IgD-negative memory B cell (primary cell): ENCODE results near the gene SURF6. TPM values are rescaled to one million over a fixed set of nuclear protein-coding genes. Genes with fewer than 3 reads are reported as not detected.

Experiments
- H3K27ac Mint-ChIP-seq, 3 donors: one replicate each; pipeline ENCODE4 v1.8.0; 2020 to 2022; ENCODE audit warnings: mild to moderate bottlenecking in 3 of 3, mixed read lengths in 3 of 3, moderate library complexity in 1 of 3
- H3K27me3 Mint-ChIP-seq: one replicate; pipeline ENCODE4 v1.8.0; 2021; ENCODE audit warnings: mixed read lengths
- H3K36me3 Mint-ChIP-seq: one replicate; pipeline ENCODE4 v1.8.0; 2020; ENCODE audit warnings: mild to moderate bottlenecking, mixed read lengths
- H3K4me1 Mint-ChIP-seq, 3 donors: one replicate each; pipeline ENCODE4 v1.8.0; 2020 to 2022; ENCODE audit warnings: mixed read lengths in 3 of 3, mild to moderate bottlenecking in 1 of 3
- H3K4me3 Mint-ChIP-seq, 4 donors: one replicate each; pipeline ENCODE4 v1.8.0; 2020 to 2022; ENCODE audit warnings: mild to moderate bottlenecking in 4 of 4, mixed read lengths in 4 of 4, moderate library complexity in 3 of 4
- H3K9me3 Mint-ChIP-seq, 3 donors: one replicate each; pipeline ENCODE4 v1.8.0; 2020 to 2021; ENCODE audit warnings: mixed read lengths in 3 of 3, mild to moderate bottlenecking in 1 of 3
- polyA plus RNA-seq: library from polyadenylated mRNA; unstranded; fragments of 300-500 nt; fragmentation: Illumina TruSeq; gene quantifications from one replicate; pipeline ENCODE4 v1.2.3, GENCODE V29; 2021

The SURF6 gene
- polyA plus RNA-seq, 1 donor from 2014 or later: 13.4 TPM

DNA sequence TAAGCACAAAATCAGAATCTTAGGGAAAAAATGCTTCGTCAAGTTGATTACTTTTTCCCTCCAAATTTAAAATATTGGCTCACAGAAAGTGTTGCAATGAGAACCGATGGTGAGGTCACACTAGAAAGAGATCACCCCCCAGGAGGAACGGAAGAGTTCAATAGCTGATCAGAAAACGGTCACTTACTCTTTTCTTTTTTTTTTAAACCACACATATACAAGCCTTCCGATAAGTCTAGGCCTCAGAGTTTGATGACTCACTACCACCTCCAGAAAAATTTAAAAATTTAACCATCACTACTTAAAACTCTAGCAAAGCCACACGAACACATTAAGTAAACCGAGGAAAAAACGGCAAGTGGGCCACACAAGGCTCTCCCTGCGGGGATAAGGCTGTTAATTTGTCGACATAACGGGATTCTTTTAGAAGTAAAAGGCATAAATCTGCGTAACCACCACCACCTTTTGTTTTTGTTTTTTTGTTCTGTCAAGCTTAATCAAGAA, 38.7 kb upstream of the SURF6 start:
- H3K27ac Mint-ChIP-seq: peak overlapping the region; percentile 88 to 98 (median 89)
- no peaks in the 10 kb centered on the region for H3K27me3 Mint-ChIP-seq
- H3K9me3 Mint-ChIP-seq: no peaks in the 10 kb centered on the region
- H3K36me3 Mint-ChIP-seq: no peaks in the 10 kb centered on the region
- H3K4me1 Mint-ChIP-seq: peaks cover 33 to 42% (median 37%) of the 10 kb centered on the region in 3 donors
- H3K4me3 Mint-ChIP-seq: peak overlapping the region; percentile 89 to 97 (median 94)

DNA sequence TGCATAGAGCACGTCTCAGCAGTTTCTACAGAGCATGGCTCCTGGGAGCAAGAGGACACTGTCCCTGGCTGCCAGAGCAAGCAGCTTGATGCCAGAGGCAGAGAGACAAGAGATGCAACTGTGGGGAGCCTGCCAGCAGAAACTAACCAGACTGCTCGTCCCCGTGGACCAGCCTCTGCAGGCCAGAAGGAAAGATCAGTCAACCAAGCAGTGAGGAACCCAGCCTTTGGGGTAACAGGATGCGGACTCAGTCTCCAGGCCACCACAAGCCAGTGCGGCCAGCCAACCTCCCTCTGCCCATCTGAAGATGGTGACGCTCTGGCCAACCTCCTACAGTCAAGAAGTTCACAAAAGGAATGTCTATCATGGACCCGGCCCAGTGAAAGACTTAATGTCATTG, 36.2 kb upstream of the SURF6 start:
- H3K4me1 Mint-ChIP-seq: peaks cover 39 to 51% (median 46%) of the 10 kb centered on the region in 3 donors

DNA sequence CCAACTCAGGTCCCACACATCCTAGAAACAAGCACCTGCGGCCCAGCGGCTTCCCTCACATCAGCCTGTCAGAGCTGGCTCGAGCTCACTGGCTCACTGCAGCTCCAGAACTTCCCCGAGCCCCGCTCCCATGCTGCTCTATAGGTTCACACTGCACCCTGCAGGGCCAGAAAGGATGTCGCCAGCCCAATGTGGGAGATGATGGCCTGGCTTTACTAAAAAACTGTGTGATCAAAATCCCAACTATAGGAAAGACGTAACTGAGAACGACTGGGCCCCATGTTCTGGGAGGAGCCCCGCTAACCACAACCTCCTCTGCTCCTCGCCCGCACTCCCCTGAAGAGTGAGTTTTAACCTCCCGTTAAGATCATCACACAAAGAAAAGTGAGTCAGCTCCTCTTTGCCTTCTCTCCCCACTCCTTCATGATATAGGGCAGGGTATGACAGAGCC, 35.3 kb upstream of the SURF6 start:
- no peaks in the 10 kb centered on the region for H3K36me3 Mint-ChIP-seq
- H3K9me3 Mint-ChIP-seq: no peaks in the 10 kb centered on the region
- H3K4me3 Mint-ChIP-seq: peak overlapping the region; percentile 22 to 88 (median 62)
- H3K27ac Mint-ChIP-seq: peak overlapping the region; percentile 53 to 96 (median 91)
- H3K4me1 Mint-ChIP-seq: peaks cover 39 to 51% (median 46%) of the 10 kb centered on the region in 3 donors
- no peaks in the 10 kb centered on the region for H3K27me3 Mint-ChIP-seq

More for the DNA sequence above, 36.2 kb upstream of the SURF6 start:
- H3K36me3 Mint-ChIP-seq: no peaks in the 10 kb centered on the region
- peak overlapping the region in 1 of 3 donors; percentile 79 for H3K27ac Mint-ChIP-seq
- no peaks in the 10 kb centered on the region for H3K27me3 Mint-ChIP-seq
- H3K9me3 Mint-ChIP-seq: no peaks in the 10 kb centered on the region
- H3K4me3 Mint-ChIP-seq: peak overlapping the region in 3 of 4 donors; percentile 10 to 49 (median 41)

DNA sequence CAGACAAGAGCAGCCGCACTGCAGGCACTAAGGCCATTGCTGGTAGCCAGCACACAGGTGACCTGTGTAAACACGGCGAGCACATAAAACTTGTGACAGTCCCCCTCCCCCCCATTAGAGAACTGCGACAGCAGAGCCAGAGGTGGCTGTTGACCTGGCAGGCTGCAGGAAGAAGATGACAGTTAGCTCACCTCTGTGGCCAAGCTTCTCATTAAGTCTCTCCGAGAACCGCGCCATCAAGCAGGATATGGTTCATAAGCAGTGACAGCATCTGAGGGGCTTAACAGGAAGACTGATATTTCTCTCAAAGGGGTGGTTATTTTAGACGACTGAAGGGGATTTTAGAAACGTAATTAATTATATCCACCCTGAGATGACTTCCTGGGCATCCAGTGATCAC, 34.7 kb upstream of the SURF6 start:
- peak overlapping the region; percentile 53 to 96 (median 91) for H3K27ac Mint-ChIP-seq
- H3K36me3 Mint-ChIP-seq: no peaks in the 10 kb centered on the region
- no peaks in the 10 kb centered on the region for H3K9me3 Mint-ChIP-seq
- H3K4me3 Mint-ChIP-seq: peak overlapping the region in 3 of 4 donors; percentile 22 to 88 (median 41)
- no peaks in the 10 kb centered on the region for H3K27me3 Mint-ChIP-seq
- peaks cover 44 to 51% (median 46%) of the 10 kb centered on the region in 3 donors for H3K4me1 Mint-ChIP-seq

DNA sequence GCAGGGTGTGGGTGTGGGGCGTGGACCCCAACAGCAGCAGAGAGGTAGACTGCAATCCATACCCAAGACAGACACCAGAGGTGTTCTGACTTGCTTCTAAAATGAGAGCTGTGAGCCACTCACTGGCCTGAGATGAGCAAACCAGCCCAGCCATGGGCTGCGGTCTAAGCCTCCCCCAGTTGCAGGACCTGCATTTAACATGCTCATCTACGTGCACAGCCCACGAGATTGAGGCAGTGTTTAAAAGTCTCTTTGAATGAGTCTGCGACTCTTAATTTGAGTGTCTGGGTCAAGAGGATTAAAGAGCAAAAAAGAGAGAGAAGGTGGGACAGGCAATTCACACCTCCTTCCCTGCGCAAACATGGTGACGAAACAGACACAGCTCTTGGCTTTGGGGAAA, 33.9 kb upstream of the SURF6 start:
- Mint-ChIP-seq H3K36me3 (no peaks in the 10 kb centered on the region), H3K9me3 (no peaks in the 10 kb centered on the region), H3K4me3 (peak overlapping the region in 2 of 4 donors; percentile 32 to 45)

DNA sequence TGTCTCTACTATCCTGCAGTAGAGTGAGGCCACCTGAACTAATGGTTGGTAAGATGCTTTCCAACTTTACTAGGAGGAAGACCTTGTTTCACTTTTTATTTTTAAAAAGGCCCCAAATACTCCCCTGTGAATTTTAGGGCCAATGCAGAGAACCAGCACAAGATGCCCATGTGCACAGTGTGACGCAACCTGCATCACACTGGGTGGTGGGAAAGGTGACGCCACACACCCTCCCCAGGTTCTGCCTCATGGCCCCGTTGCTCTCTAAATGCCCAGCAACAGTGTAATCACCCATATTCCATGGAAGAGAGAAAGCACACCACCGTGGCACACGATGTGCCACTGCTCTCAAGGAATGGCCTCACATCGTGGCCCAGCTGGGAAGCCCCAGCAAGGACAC, 33.4 kb upstream of the SURF6 start:
- Mint-ChIP-seq H3K27ac (no peak overlapping the region), H3K9me3 (no peaks in the 10 kb centered on the region), H3K4me1 (peaks cover 37 to 44% (median 39%) of the 10 kb centered on the region in 3 donors), H3K4me3 (peak overlapping the region in 1 of 4 donors; percentile 32), H3K27me3 (no peaks in the 10 kb centered on the region), H3K36me3 (no peaks in the 10 kb centered on the region)

More for the DNA sequence above, 33.9 kb upstream of the SURF6 start:
- H3K4me1 Mint-ChIP-seq: peaks cover 42 to 49% (median 44%) of the 10 kb centered on the region in 3 donors
- no peaks in the 10 kb centered on the region for H3K27me3 Mint-ChIP-seq
- H3K27ac Mint-ChIP-seq: peak overlapping the region in 1 of 3 donors; percentile 73

DNA sequence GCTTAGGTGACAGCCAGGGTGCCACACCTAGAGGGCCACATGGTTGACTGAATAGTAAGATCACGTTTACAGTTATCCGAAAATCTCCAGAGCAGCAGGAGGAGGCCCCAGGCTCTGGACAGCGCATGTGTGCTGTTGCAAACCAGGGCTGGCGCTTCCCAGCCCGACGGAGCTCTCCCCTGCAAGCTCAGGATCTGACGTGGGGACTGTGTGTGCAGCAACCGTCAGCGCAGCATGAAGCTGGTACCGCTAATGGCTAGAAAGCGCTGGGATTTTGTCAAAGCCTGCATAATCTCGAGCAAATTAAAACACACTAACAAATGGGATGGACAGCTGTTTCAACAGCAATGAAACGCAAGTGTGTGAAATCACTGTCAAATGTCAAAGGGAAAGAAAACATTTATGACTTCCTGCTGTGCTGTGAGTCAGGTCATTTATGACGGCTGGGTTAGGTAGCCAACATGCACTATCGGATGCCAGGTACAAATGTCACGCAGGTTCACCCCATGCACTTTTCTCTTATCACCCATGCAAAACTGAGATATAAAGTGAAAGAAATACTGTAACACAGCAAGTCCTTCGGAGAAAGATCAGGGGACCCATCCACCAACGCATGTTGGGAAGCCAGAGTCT, 32.4 kb upstream of the SURF6 start:
- H3K36me3 Mint-ChIP-seq: no peaks in the 10 kb centered on the region
- H3K9me3 Mint-ChIP-seq: no peaks in the 10 kb centered on the region
- H3K27ac Mint-ChIP-seq: no peak overlapping the region
- H3K4me3 Mint-ChIP-seq: peak overlapping the region in 1 of 4 donors; percentile 39
- peaks cover 34 to 41% (median 36%) of the 10 kb centered on the region in 3 donors for H3K4me1 Mint-ChIP-seq
- H3K27me3 Mint-ChIP-seq: no peaks in the 10 kb centered on the region

DNA sequence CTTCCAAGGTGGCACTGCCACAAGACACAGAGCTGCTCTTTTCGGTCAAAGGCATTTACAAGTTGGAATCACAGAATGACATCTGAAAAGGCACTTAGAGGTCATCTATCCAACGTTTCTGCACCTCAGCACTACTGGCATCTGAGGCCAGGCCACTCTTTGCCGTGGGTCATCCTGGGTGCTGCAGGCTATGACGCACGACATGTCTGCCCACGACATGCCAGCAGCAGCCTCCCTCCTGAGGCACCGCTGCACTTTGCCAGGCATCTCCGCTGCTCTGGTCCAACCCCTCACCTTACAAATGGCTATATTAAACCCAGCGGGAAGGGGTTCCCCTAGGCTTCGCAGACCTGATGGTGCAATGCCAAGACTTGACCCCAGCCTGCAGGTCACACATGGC, 31.8 kb upstream of the SURF6 start:
- H3K36me3 Mint-ChIP-seq: no peaks in the 10 kb centered on the region
- H3K9me3 Mint-ChIP-seq: no peaks in the 10 kb centered on the region
- H3K27me3 Mint-ChIP-seq: no peaks in the 10 kb centered on the region
- no peak overlapping the region for H3K27ac Mint-ChIP-seq
- H3K4me3 Mint-ChIP-seq: peak overlapping the region in 1 of 4 donors; percentile 39
- peaks cover 32 to 39% (median 34%) of the 10 kb centered on the region in 3 donors for H3K4me1 Mint-ChIP-seq

DNA sequence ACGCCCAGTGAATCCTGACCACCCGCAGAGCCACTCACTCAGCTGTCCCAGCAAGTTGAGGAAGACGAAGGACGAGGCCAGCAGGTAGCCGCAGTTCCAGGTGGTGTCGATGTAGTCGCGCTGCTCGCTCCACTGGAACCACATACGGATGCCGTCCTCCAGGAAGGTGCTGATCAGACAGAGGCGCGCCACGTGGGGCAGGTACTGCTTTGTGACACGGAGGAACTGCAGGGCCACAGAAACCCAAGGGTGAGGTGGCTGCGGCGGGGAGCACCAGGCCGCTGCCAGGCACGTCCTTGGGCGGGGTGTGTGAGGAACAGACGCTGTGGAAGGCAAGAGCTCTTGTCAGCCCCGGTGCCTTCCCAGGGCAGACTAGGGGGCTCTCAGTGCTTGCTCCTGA, 31.2 kb upstream of the SURF6 start:
- H3K27me3 Mint-ChIP-seq: no peaks in the 10 kb centered on the region
- H3K4me1 Mint-ChIP-seq: peaks cover 28 to 34% (median 30%) of the 10 kb centered on the region in 3 donors
- H3K36me3 Mint-ChIP-seq: no peaks in the 10 kb centered on the region
- H3K27ac Mint-ChIP-seq: peak overlapping the region in 1 of 3 donors; percentile 39
- no peak overlapping the region for H3K4me3 Mint-ChIP-seq
- H3K9me3 Mint-ChIP-seq: no peaks in the 10 kb centered on the region

DNA sequence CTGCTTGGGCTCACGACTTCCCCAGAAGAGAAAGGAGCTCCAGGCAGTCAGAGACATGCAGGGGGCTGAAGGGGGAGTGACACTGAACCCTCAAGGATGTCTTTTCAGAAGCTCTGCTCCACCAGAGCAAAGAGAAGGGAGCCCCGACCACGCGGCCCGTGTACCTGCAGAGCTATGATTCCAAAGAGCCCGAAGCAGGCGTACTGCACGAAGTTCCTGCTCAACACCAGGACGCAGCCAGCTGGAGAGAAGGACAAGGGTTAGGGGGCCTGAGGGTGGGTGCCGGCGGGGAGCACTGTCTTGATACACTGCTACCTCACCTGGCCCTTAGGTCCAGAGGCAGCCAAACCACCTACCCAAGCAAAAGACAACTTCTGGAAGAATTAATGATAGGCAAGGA, 30.4 kb upstream of the SURF6 start:
- H3K4me3 Mint-ChIP-seq: no peak overlapping the region
- H3K4me1 Mint-ChIP-seq: peaks cover 23 to 27% (median 24%) of the 10 kb centered on the region in 3 donors
- H3K27me3 Mint-ChIP-seq: no peaks in the 10 kb centered on the region
- peaks cover 1% of the 10 kb centered on the region for H3K36me3 Mint-ChIP-seq
- no peaks in the 10 kb centered on the region for H3K9me3 Mint-ChIP-seq
- H3K27ac Mint-ChIP-seq: no peak overlapping the region

DNA sequence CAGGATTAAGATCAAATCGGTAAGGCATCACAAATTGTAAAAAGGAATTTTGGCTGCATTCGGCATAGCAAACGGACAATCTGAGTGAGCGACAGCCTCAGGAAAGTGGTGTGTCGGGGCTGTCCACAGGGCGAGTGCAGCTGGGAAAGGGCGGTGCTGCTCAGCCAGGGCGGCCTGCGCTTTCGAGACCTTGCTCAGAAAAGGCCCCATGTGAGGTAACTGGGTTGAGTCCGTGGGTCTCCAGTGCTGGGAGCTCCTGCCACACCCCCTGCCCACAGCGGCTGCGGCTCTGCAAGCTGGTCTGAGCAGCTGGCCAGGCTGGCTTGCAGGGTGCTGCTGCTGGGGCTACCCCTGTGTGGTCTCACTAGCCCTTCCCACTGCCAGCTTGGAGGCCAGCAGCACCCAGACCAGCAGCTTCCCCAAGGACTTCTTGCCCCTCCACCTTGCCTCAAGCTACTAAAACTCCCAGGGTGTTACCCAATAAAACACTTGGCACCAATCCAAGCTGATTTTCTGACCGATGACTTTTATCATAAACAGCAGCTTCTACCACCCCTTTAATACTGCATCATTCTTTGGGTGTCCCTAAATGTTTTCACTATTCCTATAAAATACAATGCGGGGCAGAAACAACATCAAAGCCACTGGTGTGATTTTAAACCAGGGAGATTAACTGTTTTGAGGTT, 26.5 kb upstream of the SURF6 start:
- H3K9me3 Mint-ChIP-seq: no peaks in the 10 kb centered on the region
- H3K4me3 Mint-ChIP-seq: peak overlapping the region in 2 of 4 donors; percentile 12 to 74
- peak overlapping the region in 1 of 3 donors; percentile 82 for H3K27ac Mint-ChIP-seq
- H3K27me3 Mint-ChIP-seq: no peaks in the 10 kb centered on the region
- peaks cover 1% of the 10 kb centered on the region for H3K36me3 Mint-ChIP-seq
- H3K4me1 Mint-ChIP-seq: peaks cover 5 to 11% (median 8%) of the 10 kb centered on the region in 3 donors

DNA sequence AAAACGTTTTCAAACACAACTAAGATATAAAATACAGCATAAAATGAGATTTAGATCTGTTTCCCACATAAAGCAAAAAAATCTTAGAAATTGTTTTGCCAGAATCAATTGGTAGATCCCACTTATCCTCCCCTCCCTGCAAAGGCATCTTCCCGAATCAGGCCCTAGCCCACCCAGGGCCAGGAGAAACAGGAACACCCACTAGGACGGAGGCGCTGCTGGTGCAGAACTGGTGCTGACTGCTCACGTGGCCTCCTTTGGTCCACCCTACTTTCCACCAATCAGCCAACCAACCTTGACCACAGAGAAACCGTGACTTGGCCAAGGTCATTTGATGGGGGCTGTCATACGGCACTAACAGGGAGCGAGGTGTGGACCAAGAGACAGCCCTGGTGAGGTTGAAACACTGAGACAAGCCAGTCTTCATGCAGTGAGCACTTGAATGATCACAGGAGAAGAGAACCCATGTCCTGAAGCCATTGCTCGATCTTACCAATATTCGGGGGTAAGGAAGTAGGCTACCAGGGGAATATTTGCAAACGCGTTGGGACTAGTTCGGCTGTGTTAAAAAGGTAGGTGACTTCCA, 25.6 kb upstream of the SURF6 start:
- H3K27me3 Mint-ChIP-seq: no peaks in the 10 kb centered on the region
- peak overlapping the region in 2 of 3 donors; percentile 28 to 82 for H3K27ac Mint-ChIP-seq
- H3K9me3 Mint-ChIP-seq: no peaks in the 10 kb centered on the region
- H3K4me3 Mint-ChIP-seq: peak overlapping the region in 1 of 4 donors; percentile 74
- peaks cover 1% of the 10 kb centered on the region for H3K36me3 Mint-ChIP-seq
- peaks cover 5 to 11% (median 11%) of the 10 kb centered on the region in 3 donors for H3K4me1 Mint-ChIP-seq

DNA sequence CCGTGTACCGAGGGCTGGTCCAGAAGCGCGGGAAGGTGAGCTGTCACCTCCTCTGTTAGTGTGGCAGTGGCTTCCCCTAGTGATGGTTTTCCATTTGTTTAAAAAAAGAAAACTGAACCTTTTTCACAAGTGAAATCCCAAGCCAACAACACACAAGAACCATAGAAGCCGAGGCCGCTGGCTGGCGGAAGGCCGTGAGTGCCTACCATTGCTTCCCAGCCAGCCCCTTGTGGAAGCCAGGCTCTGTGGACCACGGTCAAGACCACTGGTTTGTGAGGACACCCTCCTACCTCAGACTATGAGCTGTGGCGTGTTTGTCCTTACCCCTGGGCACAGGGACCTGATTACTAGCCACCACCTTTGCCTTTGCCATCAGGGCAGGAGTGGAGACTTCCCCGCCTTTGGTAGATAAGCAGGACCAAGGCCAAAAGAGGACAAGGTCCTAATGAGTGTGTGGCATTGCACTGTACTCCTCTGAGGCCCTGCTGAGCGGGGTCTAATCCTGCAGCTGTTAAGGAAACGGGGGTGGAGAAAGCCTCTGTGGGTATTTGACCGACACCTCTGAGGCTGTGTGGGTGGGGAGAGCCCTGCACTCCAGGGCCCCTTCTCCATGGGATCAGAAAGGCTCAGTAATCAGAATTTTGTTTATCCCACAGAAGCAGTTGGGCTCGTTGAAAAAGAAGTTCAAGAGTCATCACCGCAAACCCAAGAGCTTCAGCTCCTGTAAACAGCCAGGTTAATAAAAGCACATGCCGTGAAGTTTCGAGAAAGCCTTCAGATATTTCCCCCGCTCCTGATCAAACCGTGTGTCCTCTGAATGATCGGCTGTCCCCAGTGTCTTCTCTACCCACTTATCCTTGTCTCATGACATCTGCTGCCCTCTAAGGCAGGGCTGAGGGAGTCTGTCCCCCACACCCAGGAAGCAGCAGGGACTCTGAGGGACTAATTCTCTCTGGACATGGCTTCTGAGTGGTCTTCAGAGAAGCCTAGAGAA, 24.7 kb upstream of the SURF6 start:
- H3K4me1 Mint-ChIP-seq: peaks cover under 1 to 11% (median 11%) of the 10 kb centered on the region in 3 donors
- no peaks in the 10 kb centered on the region for H3K9me3 Mint-ChIP-seq
- peak overlapping the region in 2 of 3 donors; percentile 28 to 77 for H3K27ac Mint-ChIP-seq
- H3K27me3 Mint-ChIP-seq: no peaks in the 10 kb centered on the region
- peak overlapping the region in 2 of 4 donors; percentile 38 to 74 for H3K4me3 Mint-ChIP-seq
- peaks cover 1% of the 10 kb centered on the region for H3K36me3 Mint-ChIP-seq
